Body of pancreas (tissue), 4 donors: ENCODE measurements around the gene TNFRSF18.

Experiments
- CTCF ChIP-seq, 7 experiments: fragments of 450-650 bp in 4 of 7; fragments of 200-600 bp in 3 of 7; sonication (generic) in 3 of 7; IDR thresholded peaks; one replicate each; pipeline ENCODE4 v1.5.1; 2016 to 2019; ENCODE audit warnings: antibody characterized with exemption in 7 of 7
- POLR2A ChIP-seq, 3 donors: fragments of 450-650 bp; IDR thresholded peaks; one replicate each; pipeline ENCODE4 v1.6.1; 2016; ENCODE audit warnings: antibody characterized with exemption in 3 of 3, mild to moderate bottlenecking in 2 of 3

- TF ChIP-seq CTCF (IDR thresholded peaks at IDR 0.05), result no peak
- TF ChIP-seq POLR2A (IDR thresholded peaks at IDR 0.05), result no peak
Measured at GRCh38 chr1:1182491-1183220, 23.7 kb downstream of the TNFRSF18 start.
